GM18858 (cell line): ENCODE results near the gene KIZ.

Experiments
- ATAC-seq: cut with Tn5 transposase; IDR thresholded peaks from one replicate; pipeline ENCODE4 v1.9.1; 2021; ENCODE audit not compliant: unreplicated experiment

The KIZ gene

GRCh38 chr20:21174516-21175239, 48.8 kb downstream of the KIZ start:
- ATAC-seq = no peak

- no peak for ATAC-seq
Observed at GRCh38 chr20:21175433-21175832, 49.6 kb downstream of the KIZ start.

- ATAC-seq = no peak
Observed at GRCh38 chr20:21177767-21178166, 51.9 kb downstream of the KIZ start.

DNA sequence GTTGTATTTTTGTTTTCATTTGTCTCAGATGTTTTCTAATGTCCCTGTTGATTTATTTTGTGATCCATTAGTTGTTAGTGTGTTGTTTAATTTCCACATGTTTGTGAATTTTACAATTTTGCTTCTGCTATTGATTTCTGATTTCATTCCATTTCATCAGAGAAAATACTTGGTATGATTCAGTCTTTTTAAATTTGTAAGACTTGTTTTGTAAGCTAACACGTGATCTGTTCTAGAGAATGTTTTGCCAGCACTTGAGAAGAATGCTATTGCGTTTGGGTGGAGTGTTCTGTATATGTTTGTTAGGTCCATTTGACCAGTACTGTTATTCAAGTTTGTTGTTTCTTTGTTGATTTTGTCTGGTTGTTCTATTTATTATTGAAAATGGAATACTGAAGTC, 53.9 kb downstream of the KIZ start:
- no peak for ATAC-seq

- no peak for ATAC-seq
Observed at GRCh38 chr20:21180248-21180647, 54.4 kb downstream of the KIZ start.

GRCh38 chr20:21181028-21181427, 55.1 kb downstream of the KIZ start:
- no peak for ATAC-seq

DNA sequence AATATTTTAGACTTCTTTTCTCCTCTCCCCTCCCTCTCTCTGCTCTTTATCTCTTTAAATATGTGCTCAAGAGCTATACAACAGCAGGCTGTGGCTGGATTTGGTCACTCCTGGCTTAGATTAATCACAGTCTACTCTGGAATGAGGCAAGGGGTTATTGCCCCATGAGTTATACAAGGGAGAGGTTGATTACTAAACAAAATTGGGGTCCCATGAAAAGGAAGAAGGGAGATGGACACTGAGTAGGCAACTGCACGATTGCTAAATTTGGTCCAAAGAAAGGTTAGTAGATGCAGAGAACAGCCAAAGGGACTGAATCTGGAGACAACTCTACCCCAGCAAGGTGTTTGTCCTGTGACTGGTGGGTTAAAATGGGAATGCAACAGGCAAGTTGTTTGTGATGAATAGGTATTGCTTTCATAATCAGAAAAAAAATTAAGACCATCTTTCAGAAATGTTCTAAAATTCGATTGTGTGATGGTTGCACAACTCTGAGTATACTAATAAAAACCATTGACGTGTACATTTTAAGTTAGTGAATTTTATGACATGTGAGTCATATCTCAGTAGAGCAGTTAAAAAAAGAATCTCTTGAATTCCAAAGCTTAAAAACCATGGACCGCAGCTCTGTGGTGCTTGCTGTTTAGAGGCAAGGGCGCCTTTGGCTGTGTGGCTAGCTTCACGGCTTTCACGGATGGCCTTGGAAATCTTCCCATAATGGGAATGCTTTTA, 57.1 kb downstream of the KIZ start:
- ATAC-seq = no peak

- no peak for ATAC-seq
Observed at GRCh38 chr20:21183722-21184121, 57.8 kb downstream of the KIZ start.

DNA sequence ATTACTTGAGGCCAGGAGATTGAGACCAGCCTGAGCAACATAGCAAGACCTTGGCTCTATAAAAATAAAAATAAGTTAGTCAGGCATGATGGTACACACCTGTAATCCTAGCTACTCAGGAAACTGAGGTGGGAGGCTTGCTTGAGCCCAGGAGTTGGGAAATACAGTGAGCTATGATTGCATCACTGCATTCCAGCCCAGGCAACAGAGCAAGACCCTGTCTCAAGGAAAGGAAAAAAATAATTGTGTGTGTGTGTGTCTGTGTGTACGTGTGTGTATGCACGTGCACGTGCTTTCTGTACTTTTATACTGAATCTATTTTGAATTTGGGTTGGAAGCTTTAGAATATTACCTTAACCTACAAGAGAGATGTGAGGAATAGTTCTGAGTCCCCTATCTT, 58.9 kb downstream of the KIZ start:
- ATAC-seq = no peak

- no peak for ATAC-seq
Observed at GRCh38 chr20:21185849-21186248, 60.0 kb downstream of the KIZ start.

DNA sequence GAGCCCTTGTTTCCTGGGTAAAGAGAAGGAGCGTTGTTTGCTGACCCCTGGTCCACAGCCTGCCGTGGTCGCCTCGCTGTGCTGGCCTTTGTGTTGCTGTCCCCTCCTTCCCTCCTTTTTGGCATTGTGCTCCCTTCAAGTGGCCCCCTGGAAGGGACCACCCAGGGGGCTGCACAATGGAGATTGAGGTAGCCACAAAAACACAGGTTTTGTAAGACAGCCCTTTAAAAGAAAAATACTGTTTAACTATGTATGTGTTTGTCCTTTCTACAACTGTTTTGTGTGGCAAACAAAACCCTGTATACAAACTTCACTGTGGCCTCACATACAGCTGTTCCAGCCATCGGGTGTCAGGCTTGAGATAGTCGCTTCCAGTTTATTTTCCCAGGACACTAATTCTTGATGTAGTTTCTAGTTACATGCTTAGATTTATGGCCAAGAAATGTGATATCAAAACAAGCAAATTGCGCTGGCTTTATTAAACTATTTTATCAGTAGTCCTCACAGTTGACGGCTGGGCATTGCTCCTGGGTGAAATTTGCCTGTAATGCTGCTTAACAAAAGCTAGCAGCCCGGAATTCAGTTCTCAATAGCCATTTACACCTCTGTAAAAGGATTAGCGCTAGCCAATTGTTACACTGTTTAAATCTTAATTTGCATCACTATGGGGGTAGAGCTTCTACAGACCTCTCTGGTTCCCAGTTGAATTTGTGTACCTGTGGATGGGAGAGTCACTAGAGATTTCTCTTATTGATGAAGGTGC, 64.1 kb downstream of the KIZ start:
- ATAC-seq = no peak

DNA sequence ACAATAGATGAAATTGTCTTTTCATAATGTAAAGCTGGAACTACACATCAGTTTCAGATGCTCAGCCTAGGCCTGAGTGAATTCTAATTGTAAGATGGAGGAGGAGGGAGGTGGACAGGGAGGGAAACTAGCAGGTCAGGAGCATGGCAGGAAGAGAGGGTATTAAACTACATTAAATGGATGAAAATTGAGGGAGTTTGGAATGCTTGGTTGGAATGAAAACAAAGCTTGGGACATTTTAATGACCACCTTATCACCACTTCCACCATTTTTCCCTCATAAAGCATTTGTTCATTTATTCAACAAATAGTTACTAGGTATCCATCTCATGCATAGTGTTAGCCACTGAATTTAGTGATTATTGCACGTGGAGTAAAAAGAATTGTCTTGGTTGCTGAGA, 65.0 kb downstream of the KIZ start:
- ATAC-seq = no peak

DNA sequence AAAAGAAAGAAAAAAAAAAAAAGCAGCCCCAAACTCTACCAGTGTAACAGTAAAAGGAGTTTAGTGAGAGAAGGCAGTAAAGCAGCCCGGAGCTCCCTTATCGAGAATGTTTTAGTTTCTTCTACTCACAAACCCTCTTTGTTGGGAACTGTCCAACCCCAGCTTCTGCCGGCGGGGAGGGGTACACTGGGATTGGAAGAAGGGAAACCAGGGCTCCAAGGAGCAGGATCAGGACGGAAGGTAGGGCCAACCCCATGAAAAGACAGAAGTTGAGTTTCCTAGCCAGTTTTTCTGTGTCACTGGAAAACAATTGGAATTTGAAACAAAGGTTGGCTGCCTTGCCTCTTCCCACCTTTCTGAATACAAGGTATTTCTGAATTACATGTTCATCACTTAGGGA, 66.0 kb downstream of the KIZ start:
- ATAC-seq = no peak

DNA sequence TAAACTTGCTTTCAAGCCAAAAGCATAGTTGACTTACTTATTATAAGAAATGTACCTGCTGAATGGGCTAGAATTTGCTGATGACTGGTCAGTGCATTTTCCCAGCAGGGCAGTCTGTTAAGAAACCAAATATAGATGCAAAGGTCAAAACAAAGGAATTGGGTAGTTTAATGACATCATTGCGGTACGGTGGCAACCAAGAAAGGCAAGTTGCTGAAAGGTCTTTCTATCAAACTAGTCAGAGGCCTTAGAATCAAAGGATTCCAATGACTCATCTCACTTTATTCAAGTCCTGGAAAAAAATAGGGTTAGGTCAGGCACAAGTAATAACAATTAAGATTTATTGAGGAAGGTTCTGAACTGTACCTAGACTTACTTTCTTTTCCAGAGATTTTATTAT, 76.4 kb downstream of the KIZ start:
- ATAC-seq = no peak

- ATAC-seq = no peak
Observed at GRCh38 chr20:21203088-21203656, 77.3 kb downstream of the KIZ start.

GRCh38 chr20:21206584-21206983, 80.7 kb downstream of the KIZ start:
- ATAC-seq = no peak

DNA sequence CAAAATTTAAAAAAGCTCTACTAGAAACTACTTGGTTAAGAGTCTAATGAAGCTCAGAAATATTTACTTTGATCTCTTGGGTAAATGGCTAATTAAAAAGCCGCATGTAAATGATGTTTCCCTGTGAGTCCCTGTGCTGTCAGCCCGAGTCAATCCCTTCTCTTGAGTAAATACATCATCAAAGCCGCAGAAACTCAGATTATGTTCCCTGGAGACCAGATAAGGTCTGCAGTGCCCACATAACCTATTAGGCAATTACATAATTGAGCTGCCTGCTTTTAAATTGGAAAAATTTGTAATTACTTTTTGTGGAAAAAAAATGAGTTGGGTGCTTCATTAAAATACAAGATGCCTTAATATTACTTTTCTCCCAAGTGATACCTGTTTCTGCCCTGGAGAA, 83.1 kb downstream of the KIZ start:
- no peak for ATAC-seq

DNA sequence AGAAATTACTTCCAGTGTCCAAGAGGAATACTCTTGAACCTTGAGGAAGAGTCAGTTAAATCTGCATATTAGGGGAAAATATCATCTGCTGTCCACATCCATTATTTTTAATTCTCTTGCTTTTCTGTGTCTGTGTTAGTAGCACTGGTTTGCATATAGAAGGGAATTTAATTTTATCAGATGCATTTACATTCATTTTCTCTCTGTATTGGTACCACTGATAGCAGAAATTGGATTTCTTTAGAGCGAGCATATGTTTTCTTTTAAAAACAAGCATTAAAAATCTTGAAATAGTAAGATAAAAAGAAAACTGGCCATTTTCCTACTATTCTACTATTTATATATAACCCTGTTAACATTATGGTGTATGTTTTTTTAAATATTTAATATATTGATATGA, 83.8 kb downstream of the KIZ start:
- no peak for ATAC-seq

DNA sequence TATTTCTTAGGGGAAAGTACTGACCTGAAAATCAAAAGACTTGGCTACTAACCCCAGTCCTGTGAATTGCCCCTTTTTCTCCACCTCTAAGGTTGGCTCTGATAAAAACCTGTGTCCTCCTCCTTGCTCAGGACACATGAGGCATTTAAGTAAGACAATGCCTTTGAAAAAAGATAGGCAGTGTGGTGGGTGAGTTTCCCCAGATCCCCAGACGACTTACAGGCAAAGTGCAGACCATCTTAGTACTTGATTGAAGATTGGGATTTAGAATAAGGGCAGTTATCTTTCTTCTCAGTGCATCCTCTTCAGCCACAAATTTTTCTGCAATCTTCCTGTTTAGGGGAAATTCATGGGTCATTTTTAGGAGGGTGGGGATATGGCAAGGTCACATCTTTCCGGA, 87.8 kb downstream of the KIZ start:
- no peak for ATAC-seq

DNA sequence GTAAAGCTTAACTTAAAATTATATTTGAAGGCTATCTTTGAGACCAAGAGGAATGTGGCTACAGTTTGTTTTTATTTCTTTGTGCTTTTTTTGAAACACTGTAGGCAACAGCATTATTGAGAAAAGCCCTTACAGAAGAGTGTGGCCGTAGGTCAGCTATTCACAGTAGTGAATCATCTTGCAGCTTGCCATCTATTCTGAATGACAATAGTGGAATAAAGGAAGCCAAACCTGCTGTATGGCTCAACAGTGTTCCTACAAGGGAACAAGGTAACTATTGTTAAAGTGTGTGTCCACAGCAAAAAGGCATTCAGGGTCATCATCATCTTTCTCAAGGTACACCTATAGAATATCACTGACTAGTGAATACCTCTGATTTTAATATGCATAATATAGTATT, 88.5 kb downstream of the KIZ start:
- ATAC-seq = no peak

DNA sequence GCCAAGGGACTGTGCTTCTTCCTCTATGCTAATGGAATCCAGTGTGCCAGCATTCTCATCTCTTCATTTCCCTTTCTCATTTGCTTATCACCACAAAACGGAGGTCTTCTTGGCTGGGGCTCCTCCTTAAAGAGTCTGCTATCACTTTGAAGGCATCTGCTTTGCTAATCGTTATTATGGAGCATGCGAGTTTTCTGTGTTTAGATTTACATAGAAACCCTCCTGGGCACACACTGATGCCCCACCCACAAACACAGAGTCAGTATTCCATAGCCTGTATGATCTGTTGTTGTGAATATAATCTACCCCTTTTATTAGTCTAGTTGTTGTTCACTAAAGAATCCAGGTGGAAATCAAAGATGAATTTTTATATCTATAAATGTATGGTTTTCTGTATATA, 93.8 kb downstream of the KIZ start:
- no peak for ATAC-seq

- no peak for ATAC-seq
Observed at GRCh38 chr20:21224217-21224616, 98.3 kb downstream of the KIZ start.
